NCI-H1694 treated with DMSO at 0.1 percent for 48 hours (cell line): ENCODE measurements around the gene ZNF175.

Experiments
- DNase-seq: peaks from one replicate; lab custom pipeline; 2025; lab: John Stamatoyannopoulos, UW

ZNF175 gene

GRCh38 chr19:51632126-51632525 is 61.0 kb downstream of the ZNF175 start:
- DNase-seq = no peak

DNA sequence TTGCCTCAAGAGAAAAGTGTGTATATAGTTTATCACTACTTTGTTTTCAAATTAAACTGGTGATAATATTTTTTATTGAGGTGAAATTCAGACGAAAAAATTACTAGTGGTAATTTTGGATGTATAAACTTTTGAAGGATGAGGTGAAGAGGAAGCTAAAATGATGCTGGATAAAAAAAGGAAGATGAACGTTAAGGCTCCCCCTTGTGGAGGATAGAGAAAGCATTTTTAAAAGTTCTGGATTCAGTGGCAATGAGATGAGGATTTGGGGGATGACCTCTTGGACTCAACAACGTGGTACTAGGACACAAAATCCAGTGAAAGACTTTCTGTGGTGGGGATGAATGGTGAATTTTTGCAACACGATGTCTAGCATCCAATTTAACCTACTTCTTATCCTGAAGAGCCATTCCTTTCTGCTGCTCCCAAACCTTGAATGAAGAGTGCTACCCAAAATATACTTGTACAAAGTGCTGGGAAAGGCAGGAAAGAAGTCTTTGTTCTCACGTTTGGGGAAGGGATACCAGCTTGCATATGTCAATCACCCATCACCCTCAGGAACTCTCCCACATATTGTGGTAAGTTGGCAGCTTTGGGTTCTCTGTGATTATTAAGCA is 66.4 kb downstream of the ZNF175 start:
- peak; percentile 1 for DNase-seq

GRCh38 chr19:51639916-51640315 is 68.8 kb downstream of the ZNF175 start:
- no peak for DNase-seq

DNA sequence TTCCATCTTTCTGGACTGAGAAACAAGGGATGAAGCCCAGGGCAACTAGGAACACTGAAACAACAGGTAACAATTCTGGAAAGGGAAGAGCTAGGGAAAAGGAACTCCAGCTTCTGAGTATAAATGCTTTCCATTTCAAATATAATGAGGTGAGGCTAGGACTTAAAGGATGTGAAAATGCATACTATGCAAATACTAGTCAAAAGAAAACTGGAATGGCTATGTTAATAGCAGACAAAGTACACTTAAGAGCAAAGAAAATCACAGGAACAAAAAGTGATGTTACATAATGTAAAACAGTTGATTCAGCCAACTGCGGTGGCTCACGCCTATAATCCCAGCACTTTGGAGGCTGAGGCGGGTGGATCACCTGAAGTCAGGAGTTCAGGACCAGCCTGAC is 69.3 kb downstream of the ZNF175 start:
- no peak for DNase-seq

GRCh38 chr19:51641648-51642047 is 70.6 kb downstream of the ZNF175 start:
- no peak for DNase-seq
